Liver (tissue), 3 donors: Measurements from ENCODE around the gene SLC22A12.

ENCODE experiments used
- EGR1 ChIP-seq, 2 donors: IDR thresholded peaks; 2 replicates each; pipeline ENCODE4 v1.6.1; 2016 to 2018; ENCODE audit warnings: antibody characterized with exemption in 2 of 2, low read depth in 2 of 2
- GABPA ChIP-seq, 2 donors: IDR thresholded peaks in 1 of 2; conservative IDR thresholded peaks in 1 of 2; 2 replicates each; pipeline ENCODE4 v1.6.1; 2016; ENCODE audit warnings: antibody characterized with exemption in 2 of 2, mild to moderate bottlenecking in 1 of 2, moderate library complexity in 1 of 2
- HNF4A ChIP-seq, 2 donors: conservative IDR thresholded peaks; 2 replicates each; pipeline ENCODE4 v1.6.1; 2016; ENCODE audit warnings: antibody characterized with exemption in 2 of 2, mild to moderate bottlenecking in 2 of 2
- HNF4G ChIP-seq: IDR thresholded peaks from 2 replicates; pipeline ENCODE4 v1.6.1; 2016; ENCODE audit warnings: antibody characterized with exemption
- JUND ChIP-seq, 2 donors: IDR thresholded peaks; 2 replicates each; pipeline ENCODE4 v1.6.1; 2016; ENCODE audit warnings: antibody characterized with exemption in 2 of 2
- RAD21 ChIP-seq, 2 donors: IDR thresholded peaks; 2 replicates each; pipeline ENCODE4 v1.6.1; 2016; ENCODE audit warnings: antibody characterized with exemption in 2 of 2, mild to moderate bottlenecking in 2 of 2
- SP1 ChIP-seq: IDR thresholded peaks from 2 replicates; pipeline ENCODE4 v1.6.1; 2018; ENCODE audit warnings: antibody characterized with exemption, mild to moderate bottlenecking
- YY1 ChIP-seq: IDR thresholded peaks from 2 replicates; pipeline ENCODE4 v1.6.1; 2016; ENCODE audit warnings: antibody characterized with exemption, mild to moderate bottlenecking
- TF ChIP-seq, protein P1 (sequence below): fragments of 150-350 bp; IDR thresholded peaks from 2 replicates; pipeline ENCODE4 v1.5.1; 2017; ENCODE audit warnings: improper control_type of control experiment, low read depth, low read length; ENCODE audit not compliant: missing input control
- TF ChIP-seq, protein P2 (sequence below): IDR thresholded peaks from 2 replicates; pipeline ENCODE4 v1.6.1; 2016; ENCODE audit warnings: antibody characterized with exemption, mild to moderate bottlenecking
- TF ChIP-seq, protein P3 (sequence below): IDR thresholded peaks from 2 replicates; pipeline ENCODE4 v1.6.1; 2016; ENCODE audit warnings: antibody characterized with exemption
- TF ChIP-seq, protein P4 (sequence below): IDR thresholded peaks from 2 replicates; pipeline ENCODE4 v1.6.1; 2016; ENCODE audit warnings: antibody characterized with exemption
- TF ChIP-seq, protein P5 (sequence below): IDR thresholded peaks from 2 replicates; pipeline ENCODE4 v1.6.1; 2016; ENCODE audit warnings: antibody characterized with exemption
- donor health status: healthy.
- donor health status: healthy.

DNA sequence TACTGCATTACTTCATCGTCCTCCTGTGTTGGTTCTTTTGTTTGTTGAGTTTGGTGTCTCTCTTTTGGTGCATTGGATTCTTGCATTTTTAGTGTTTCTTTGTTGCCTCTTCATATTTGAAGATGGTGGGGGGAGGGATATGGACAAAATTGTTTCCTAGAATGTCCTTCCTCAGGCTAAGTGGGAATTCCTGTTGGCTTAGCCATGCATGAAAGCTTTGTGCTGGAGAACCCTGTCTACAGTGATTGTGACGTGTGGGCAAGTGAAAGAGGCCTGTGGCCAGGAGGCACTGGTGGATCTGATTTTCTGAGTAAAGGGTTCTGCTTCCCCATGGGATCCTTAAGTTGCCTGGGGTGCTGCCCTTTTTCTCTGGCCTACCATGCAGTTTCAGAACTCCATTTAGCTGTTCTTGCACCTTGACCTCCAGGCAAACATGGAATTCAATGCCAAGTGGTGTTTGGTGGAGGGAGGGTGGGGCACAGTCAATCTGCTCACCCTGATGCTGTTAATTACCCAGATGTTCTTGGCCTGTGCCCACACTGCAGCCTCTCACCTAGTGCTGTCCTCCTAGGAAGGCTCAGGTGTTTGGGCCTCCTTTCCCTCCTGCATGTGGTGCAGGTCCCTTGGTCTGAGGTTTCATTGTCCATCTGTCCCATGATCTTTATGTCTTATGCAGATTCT lies 46.3 kb upstream of the SLC22A12 start:
- TF ChIP-seq, protein P1, sequence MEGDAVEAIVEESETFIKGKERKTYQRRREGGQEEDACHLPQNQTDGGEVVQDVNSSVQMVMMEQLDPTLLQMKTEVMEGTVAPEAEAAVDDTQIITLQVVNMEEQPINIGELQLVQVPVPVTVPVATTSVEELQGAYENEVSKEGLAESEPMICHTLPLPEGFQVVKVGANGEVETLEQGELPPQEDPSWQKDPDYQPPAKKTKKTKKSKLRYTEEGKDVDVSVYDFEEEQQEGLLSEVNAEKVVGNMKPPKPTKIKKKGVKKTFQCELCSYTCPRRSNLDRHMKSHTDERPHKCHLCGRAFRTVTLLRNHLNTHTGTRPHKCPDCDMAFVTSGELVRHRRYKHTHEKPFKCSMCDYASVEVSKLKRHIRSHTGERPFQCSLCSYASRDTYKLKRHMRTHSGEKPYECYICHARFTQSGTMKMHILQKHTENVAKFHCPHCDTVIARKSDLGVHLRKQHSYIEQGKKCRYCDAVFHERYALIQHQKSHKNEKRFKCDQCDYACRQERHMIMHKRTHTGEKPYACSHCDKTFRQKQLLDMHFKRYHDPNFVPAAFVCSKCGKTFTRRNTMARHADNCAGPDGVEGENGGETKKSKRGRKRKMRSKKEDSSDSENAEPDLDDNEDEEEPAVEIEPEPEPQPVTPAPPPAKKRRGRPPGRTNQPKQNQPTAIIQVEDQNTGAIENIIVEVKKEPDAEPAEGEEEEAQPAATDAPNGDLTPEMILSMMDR: no peak
- TF ChIP-seq, protein P2, sequence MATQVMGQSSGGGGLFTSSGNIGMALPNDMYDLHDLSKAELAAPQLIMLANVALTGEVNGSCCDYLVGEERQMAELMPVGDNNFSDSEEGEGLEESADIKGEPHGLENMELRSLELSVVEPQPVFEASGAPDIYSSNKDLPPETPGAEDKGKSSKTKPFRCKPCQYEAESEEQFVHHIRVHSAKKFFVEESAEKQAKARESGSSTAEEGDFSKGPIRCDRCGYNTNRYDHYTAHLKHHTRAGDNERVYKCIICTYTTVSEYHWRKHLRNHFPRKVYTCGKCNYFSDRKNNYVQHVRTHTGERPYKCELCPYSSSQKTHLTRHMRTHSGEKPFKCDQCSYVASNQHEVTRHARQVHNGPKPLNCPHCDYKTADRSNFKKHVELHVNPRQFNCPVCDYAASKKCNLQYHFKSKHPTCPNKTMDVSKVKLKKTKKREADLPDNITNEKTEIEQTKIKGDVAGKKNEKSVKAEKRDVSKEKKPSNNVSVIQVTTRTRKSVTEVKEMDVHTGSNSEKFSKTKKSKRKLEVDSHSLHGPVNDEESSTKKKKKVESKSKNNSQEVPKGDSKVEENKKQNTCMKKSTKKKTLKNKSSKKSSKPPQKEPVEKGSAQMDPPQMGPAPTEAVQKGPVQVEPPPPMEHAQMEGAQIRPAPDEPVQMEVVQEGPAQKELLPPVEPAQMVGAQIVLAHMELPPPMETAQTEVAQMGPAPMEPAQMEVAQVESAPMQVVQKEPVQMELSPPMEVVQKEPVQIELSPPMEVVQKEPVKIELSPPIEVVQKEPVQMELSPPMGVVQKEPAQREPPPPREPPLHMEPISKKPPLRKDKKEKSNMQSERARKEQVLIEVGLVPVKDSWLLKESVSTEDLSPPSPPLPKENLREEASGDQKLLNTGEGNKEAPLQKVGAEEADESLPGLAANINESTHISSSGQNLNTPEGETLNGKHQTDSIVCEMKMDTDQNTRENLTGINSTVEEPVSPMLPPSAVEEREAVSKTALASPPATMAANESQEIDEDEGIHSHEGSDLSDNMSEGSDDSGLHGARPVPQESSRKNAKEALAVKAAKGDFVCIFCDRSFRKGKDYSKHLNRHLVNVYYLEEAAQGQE: no peak
- TF ChIP-seq, protein P3, sequence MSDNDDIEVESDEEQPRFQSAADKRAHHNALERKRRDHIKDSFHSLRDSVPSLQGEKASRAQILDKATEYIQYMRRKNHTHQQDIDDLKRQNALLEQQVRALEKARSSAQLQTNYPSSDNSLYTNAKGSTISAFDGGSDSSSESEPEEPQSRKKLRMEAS: no peak
- TF ChIP-seq HNF4A (conservative IDR thresholded peaks at IDR 0.05) (no peak), EGR1 (IDR thresholded peaks at IDR 0.05; ENCODE audit: low read depth in 2 of 2) (no peak), RAD21 (IDR thresholded peaks at IDR 0.05) (no peak), HNF4G (no peak), YY1 (no peak), GABPA (IDR thresholded peaks at IDR 0.05 in 1 of 2, conservative IDR thresholded peaks at IDR 0.05 in 1 of 2) (no peak), JUND (IDR thresholded peaks at IDR 0.05) (no peak), SP1 (no peak)
- TF ChIP-seq, protein P4, sequence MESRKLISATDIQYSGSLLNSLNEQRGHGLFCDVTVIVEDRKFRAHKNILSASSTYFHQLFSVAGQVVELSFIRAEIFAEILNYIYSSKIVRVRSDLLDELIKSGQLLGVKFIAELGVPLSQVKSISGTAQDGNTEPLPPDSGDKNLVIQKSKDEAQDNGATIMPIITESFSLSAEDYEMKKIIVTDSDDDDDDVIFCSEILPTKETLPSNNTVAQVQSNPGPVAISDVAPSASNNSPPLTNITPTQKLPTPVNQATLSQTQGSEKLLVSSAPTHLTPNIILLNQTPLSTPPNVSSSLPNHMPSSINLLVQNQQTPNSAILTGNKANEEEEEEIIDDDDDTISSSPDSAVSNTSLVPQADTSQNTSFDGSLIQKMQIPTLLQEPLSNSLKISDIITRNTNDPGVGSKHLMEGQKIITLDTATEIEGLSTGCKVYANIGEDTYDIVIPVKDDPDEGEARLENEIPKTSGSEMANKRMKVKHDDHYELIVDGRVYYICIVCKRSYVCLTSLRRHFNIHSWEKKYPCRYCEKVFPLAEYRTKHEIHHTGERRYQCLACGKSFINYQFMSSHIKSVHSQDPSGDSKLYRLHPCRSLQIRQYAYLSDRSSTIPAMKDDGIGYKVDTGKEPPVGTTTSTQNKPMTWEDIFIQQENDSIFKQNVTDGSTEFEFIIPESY: no peak
- TF ChIP-seq, protein P5, sequence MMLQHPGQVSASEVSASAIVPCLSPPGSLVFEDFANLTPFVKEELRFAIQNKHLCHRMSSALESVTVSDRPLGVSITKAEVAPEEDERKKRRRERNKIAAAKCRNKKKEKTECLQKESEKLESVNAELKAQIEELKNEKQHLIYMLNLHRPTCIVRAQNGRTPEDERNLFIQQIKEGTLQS: no peak
